C4-2B (cell line): ENCODE measurements around the gene CACNB3.

ENCODE experiments used
- CTCF ChIP-seq: fragments of 450-650 bp; conservative IDR thresholded peaks from 2 replicates; pipeline ENCODE4 v1.5.1; 2017; ENCODE audit warnings: mild to moderate bottlenecking
- ZFX ChIP-seq: fragments of 450-650 bp; IDR thresholded peaks from 2 replicates; pipeline ENCODE4 v1.6.1; 2017

GRCh38 chr12:48869191-48869590, 50.9 kb downstream of the CACNB3 start:
- no peak for TF ChIP-seq CTCF
- 0 out of 2 replicates have a peak, but pooled peaks have one; percentile 31 for TF ChIP-seq ZFX
